KMS-11 (cell line): ENCODE results near the gene TULP4.

ENCODE experiments used
- H2AFZ ChIP-seq: fragments of 200-600 bp; sonication (generic); 2 replicates; pipeline ENCODE4 v1.6.1; 2016; ENCODE audit warnings: antibody characterized with exemption, mixed run types, low read depth
- H3K27ac ChIP-seq: fragments of 200-600 bp; sonication (generic); 2 replicates; pipeline ENCODE4 v1.6.1; 2016; ENCODE audit warnings: mild to moderate bottlenecking, mixed run types
- H3K27me3 ChIP-seq: fragments of 200-600 bp; sonication (generic); 2 replicates; pipeline ENCODE4 v1.6.1; 2017; ENCODE audit warnings: mild to moderate bottlenecking, low read depth, mixed run types, moderate library complexity; ENCODE audit not compliant: insufficient read depth
- H3K36me3 ChIP-seq: fragments of 200-600 bp; sonication (generic); 2 replicates; pipeline ENCODE4 v1.6.1; 2017; ENCODE audit warnings: mild to moderate bottlenecking, mixed run types; ENCODE audit not compliant: insufficient read depth
- H3K4me1 ChIP-seq: fragments of 200-600 bp; sonication (generic); 2 replicates; pipeline ENCODE4 v1.6.1; 2016; ENCODE audit warnings: mild to moderate bottlenecking, low read depth, mixed run types; ENCODE audit not compliant: poor library complexity, severe bottlenecking
- H3K4me2 ChIP-seq: fragments of 200-600 bp; sonication (generic); 2 replicates; pipeline ENCODE4 v1.7.0; 2016; ENCODE audit warnings: mild to moderate bottlenecking, mixed run types
- H3K4me3 ChIP-seq: fragments of 200-600 bp; sonication (generic); IDR thresholded peaks from 2 replicates; pipeline ENCODE4 v1.6.1; 2017; ENCODE audit warnings: low read depth, low read length, mixed read lengths; ENCODE audit not compliant: insufficient read depth
- H3K79me2 ChIP-seq: fragments of 200-600 bp; sonication (generic); 2 replicates; pipeline ENCODE4 v1.6.1; 2016; ENCODE audit warnings: low read depth, mixed run types; ENCODE audit not compliant: insufficient read depth
- H3K9ac ChIP-seq: fragments of 200-600 bp; sonication (generic); 2 replicates; pipeline ENCODE4 v1.6.1; 2016; ENCODE audit warnings: mild to moderate bottlenecking, mixed run types
- H4K20me1 ChIP-seq: fragments of 200-600 bp; sonication (generic); 2 replicates; pipeline ENCODE4 v1.6.1; 2016; ENCODE audit warnings: mild to moderate bottlenecking, mixed run types; ENCODE audit not compliant: insufficient read depth
- TF ChIP-seq, protein P1 (sequence below): fragments of 200-600 bp; sonication (generic); conservative IDR thresholded peaks from 2 replicates; pipeline ENCODE4 v1.6.1; 2017; ENCODE audit warnings: low read depth, mild to moderate bottlenecking, antibody characterized with exemption, low read length, moderate library complexity, mixed read lengths

The TULP4 gene

DNA sequence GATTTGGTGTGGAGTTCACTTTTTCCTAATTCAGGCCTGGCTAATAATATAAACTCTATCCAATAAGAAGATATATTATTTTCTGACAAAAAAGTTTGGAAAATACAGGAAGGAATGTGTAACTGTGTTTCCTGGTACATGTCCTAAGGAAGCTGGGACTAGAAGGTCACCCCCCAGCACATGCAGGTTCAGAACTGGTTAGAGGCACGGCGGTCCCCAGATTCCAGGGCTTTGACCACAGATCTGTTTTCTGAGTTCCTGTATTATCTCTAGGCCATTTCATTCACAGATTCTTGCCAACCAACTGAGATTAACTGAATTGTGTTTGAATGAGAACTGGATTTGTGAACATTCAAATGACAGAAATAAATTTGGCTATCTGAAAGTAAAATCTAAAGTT is 94.5 kb downstream of the TULP4 start:
- no peaks in the 10 kb centered on the region; the same call in 1 of the 2 replicates for H3K27me3 ChIP-seq
- no peak overlapping the region for H3K9ac ChIP-seq
- H3K79me2 ChIP-seq = no peaks in the 10 kb centered on the region; the same call in none of the 2 replicates
- TF ChIP-seq, protein P1, sequence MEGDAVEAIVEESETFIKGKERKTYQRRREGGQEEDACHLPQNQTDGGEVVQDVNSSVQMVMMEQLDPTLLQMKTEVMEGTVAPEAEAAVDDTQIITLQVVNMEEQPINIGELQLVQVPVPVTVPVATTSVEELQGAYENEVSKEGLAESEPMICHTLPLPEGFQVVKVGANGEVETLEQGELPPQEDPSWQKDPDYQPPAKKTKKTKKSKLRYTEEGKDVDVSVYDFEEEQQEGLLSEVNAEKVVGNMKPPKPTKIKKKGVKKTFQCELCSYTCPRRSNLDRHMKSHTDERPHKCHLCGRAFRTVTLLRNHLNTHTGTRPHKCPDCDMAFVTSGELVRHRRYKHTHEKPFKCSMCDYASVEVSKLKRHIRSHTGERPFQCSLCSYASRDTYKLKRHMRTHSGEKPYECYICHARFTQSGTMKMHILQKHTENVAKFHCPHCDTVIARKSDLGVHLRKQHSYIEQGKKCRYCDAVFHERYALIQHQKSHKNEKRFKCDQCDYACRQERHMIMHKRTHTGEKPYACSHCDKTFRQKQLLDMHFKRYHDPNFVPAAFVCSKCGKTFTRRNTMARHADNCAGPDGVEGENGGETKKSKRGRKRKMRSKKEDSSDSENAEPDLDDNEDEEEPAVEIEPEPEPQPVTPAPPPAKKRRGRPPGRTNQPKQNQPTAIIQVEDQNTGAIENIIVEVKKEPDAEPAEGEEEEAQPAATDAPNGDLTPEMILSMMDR = no peak
- H3K27ac ChIP-seq = no peak overlapping the region
- H3K4me3 ChIP-seq = no peak overlapping the region
- H2AFZ ChIP-seq = no peak overlapping the region
- H3K36me3 ChIP-seq = no peaks in the 10 kb centered on the region
- no peaks in the 10 kb centered on the region for H3K4me1 ChIP-seq
- no peaks in the 10 kb centered on the region for H4K20me1 ChIP-seq
- no peak overlapping the region for H3K4me2 ChIP-seq

DNA sequence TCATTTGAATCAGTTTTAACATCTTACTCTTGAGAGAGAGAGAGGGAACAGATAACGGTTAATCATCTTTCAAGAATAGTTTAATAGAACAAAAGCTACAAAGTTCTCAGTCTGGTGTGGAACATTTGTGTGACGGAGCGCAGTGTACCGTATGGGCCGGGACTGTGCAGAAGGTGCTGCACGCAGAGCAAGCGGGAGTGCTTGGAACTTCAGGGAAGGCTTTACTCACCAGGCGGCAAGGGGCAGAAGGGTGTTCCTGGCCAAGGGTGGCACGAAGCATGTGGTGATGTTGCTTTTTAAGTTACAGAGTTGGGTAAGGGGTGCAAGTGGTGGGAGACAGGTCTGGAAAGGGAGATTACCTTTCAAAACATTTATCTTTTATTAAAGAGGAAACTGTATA is 95.7 kb downstream of the TULP4 start:
- H4K20me1 ChIP-seq = no peaks in the 10 kb centered on the region
- TF ChIP-seq, protein P1 = no peak
- H3K79me2 ChIP-seq = no peaks in the 10 kb centered on the region; the same call in none of the 2 replicates
- no peak overlapping the region for H3K27ac ChIP-seq
- H3K4me2 ChIP-seq = no peak overlapping the region
- H3K9ac ChIP-seq = no peak overlapping the region
- no peak overlapping the region for H2AFZ ChIP-seq
- H3K4me3 ChIP-seq = no peak overlapping the region
- H3K4me1 ChIP-seq = no peaks in the 10 kb centered on the region
- no peaks in the 10 kb centered on the region; the same call in 1 of the 2 replicates for H3K27me3 ChIP-seq
- no peaks in the 10 kb centered on the region for H3K36me3 ChIP-seq

DNA sequence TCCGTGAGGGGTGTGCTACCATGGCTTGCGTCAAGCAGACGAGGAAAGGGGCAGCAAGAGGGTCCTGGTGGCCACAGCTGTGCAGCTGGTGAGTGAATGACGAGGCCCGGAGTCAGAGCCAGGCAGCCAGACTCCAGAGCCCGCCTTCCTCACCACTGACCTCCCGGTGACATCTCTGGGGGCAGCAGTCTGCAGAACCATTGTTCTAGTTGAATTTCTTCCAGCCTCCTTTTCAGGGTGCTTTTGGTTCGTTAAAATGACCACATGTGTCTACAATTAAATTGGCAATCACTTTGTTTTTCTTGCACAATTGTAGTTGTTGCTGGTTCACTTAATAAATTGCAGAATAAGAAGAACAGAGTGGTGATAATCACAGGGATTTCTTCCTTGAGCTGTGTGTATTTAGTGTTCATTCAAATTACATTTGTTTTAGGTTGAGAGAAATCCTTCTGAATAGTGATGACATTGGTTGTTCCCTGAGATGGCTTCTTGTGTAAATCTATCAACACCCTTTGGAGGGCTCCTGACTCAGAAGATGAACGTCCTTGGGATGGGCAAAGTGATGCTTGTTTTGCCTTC is 96.4 kb downstream of the TULP4 start:
- Histone ChIP-seq H2AFZ (no peak overlapping the region), H3K4me2 (no peak overlapping the region), H4K20me1 (no peaks in the 10 kb centered on the region), H3K36me3 (no peaks in the 10 kb centered on the region), H3K4me1 (no peaks in the 10 kb centered on the region), H3K4me3 (no peak overlapping the region), H3K9ac (no peak overlapping the region), H3K27me3 (no peaks in the 10 kb centered on the region; the same call in 1 of the 2 replicates), H3K27ac (no peak overlapping the region), H3K79me2 (no peaks in the 10 kb centered on the region; the same call in none of the 2 replicates)
- TF ChIP-seq, protein P1 = no peak

DNA sequence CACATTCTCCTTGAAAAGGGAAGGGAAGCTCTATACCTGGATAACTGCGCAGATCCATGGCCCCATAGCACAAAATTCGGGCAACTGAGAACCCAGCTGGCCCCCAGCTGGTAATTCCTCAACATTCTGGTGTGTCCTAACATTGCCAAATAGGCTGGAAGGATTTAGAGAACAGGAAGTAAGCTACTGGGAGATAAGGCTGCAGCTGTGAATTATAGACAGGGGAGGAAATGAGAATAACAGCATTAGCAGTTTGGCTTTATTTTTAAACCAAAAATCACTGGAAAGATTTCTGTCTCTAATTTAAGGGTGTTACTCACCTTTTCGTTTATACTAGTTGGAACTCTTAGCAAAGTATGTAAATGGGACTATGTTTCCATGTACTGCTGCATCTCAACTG is 97.2 kb downstream of the TULP4 start:
- H3K4me3 ChIP-seq = no peak overlapping the region
- no peaks in the 10 kb centered on the region; the same call in none of the 2 replicates for H3K79me2 ChIP-seq
- H3K27ac ChIP-seq = no peak overlapping the region
- H3K4me1 ChIP-seq = no peaks in the 10 kb centered on the region
- no peaks in the 10 kb centered on the region; the same call in 1 of the 2 replicates for H3K27me3 ChIP-seq
- H3K9ac ChIP-seq = no peak overlapping the region
- H3K36me3 ChIP-seq = no peaks in the 10 kb centered on the region
- no peak overlapping the region for H2AFZ ChIP-seq
- H4K20me1 ChIP-seq = no peaks in the 10 kb centered on the region
- no peak overlapping the region for H3K4me2 ChIP-seq
- TF ChIP-seq, protein P1 = no peak
